PC-9 (cell line): ENCODE measurements around the gene TSPAN14. TPM values are rescaled to one million over a fixed set of nuclear protein-coding genes. Genes with fewer than 3 reads are reported as not detected.

ENCODE experiments used
- BruUV-seq: library from RNA; stranded (reverse); fragments of 400-500 nt; replicated peaks from 2 replicates; lab custom pipeline; 2021; lab: Mats Ljungman, UMichigan
- CTCF ChIA-PET: fragments of 300-600 bp; sonication (Branson Sonifier 250); formaldehyde crosslinking; loops from one replicate; lab custom pipeline; 2022; ENCODE audit warnings: antibody characterized with exemption; lab: Charles Lee
- POLR2A ChIA-PET: fragments of 300-600 bp; sonication (Branson Sonifier 250); formaldehyde crosslinking; loops from one replicate; lab custom pipeline; 2022; ENCODE audit warnings: antibody characterized with exemption; ENCODE audit not compliant: unreplicated experiment; lab: Charles Lee
- DNase-seq, 2 experiments: peaks; one replicate each; pipeline versions ENCODE4 v3.0.0 to v3.0.0-alpha.2; 2015 to 2022; ENCODE audit warnings: mixed read lengths in 1 of 2
- H2AFZ ChIP-seq: fragments of 200-600 bp; sonication (generic); 2 replicates; pipeline ENCODE4 v1.8.1; 2017; ENCODE audit warnings: antibody characterized with exemption
- H3F3A ChIP-seq: fragments of 200-600 bp; sonication (generic); 2 replicates; pipeline ENCODE4 v1.8.1; 2017; ENCODE audit warnings: antibody characterized with exemption, mild to moderate bottlenecking, low read depth; ENCODE audit not compliant: insufficient read depth
- H3K27ac ChIP-seq: fragments of 200-600 bp; sonication (generic); 2 replicates; pipeline ENCODE4 v1.6.1; 2016; ENCODE audit warnings: mixed run types
- H3K27me3 ChIP-seq: fragments of 200-600 bp; sonication (generic); 2 replicates; pipeline ENCODE4 v1.6.1; 2016; ENCODE audit warnings: low read depth, mixed run types; ENCODE audit not compliant: insufficient read depth
- H3K36me3 ChIP-seq: fragments of 200-600 bp; sonication (generic); 2 replicates; pipeline ENCODE4 v1.6.1; 2016; ENCODE audit warnings: low read depth, mixed run types
- H3K4me1 ChIP-seq: fragments of 200-600 bp; sonication (generic); replicated peaks from 2 replicates; pipeline ENCODE4 v1.6.1; 2016; ENCODE audit warnings: mixed run types; ENCODE audit not compliant: insufficient read depth
- H3K4me2 ChIP-seq: fragments of 200-600 bp; sonication (generic); 2 replicates; pipeline ENCODE4 v1.6.1; 2017; ENCODE audit warnings: mixed run types
- H3K4me3 ChIP-seq: fragments of 200-600 bp; sonication (generic); 2 replicates; pipeline ENCODE4 v1.6.1; 2016; ENCODE audit warnings: mixed run types
- H3K79me2 ChIP-seq: fragments of 200-600 bp; sonication (generic); 2 replicates; pipeline ENCODE4 v1.6.1; 2017; ENCODE audit warnings: low read depth, mixed run types
- H3K9me2 ChIP-seq: fragments of 200-600 bp; sonication (generic); 2 replicates; pipeline ENCODE4 v1.8.1; 2017; ENCODE audit warnings: mild to moderate bottlenecking; ENCODE audit not compliant: insufficient read depth
- H3K9me3 ChIP-seq: fragments of 200-600 bp; sonication (generic); 2 replicates; pipeline ENCODE4 v1.8.1; 2016; ENCODE audit warnings: low read depth; ENCODE audit not compliant: insufficient read depth
- H4K20me1 ChIP-seq: fragments of 200-600 bp; sonication (generic); 2 replicates; pipeline ENCODE4 v1.8.1; 2017; ENCODE audit not compliant: insufficient read depth
- EZH2 ChIP-seq: fragments of 200-600 bp; sonication (generic); IDR thresholded peaks from 2 replicates; pipeline ENCODE4 v1.8.0; 2017; ENCODE audit warnings: antibody characterized with exemption, low read depth
- intact Hi-C: fragments of 100-400 bp; cut with micrococcal nuclease; formaldehyde crosslinking; loops from one replicate; pipeline ENCODE4 v1.10.0; 2022; ENCODE audit not compliant: unreplicated experiment
- total RNA-seq: library from RNA; stranded (reverse); gene quantifications from 2 replicates; pipeline ENCODE4 v1.2.3, GENCODE V29; 2021
- TF ChIP-seq, protein P1 (sequence below): fragments of 200-600 bp; sonication (generic); conservative IDR thresholded peaks from 2 replicates; pipeline ENCODE4 v1.6.1; 2017; ENCODE audit warnings: mixed run types, antibody characterized with exemption, mild to moderate bottlenecking, moderate library complexity

TSPAN14 gene
- total RNA-seq, 1 experiment from 2014 or later: 135 TPM

DNA sequence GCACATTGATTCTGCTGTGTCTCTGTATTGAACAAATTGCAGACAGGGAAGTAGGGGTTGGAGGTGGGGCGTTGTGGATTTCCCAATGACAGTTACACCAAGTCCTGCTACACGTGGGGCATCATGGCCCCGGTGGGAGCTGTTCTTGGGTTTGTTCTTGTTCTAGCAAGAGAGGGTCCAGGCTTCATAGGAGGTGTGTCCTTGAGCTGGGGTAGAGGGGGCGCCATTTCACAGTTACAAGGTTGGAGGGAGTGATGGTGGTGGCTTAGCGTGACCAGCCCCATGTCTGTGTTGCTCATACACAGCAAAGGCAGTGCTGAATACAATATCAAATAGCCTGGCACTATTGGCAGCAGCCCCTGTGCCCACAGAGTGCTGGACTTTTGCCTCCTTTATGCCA, 99.3 kb downstream of the TSPAN14 start:
- H3K27ac ChIP-seq: no peak overlapping the region
- POLR2A ChIA-PET: no interaction called here
- H3K9me3 ChIP-seq: no peaks in the 10 kb centered on the region
- no peak overlapping the region for H2AFZ ChIP-seq
- CTCF ChIA-PET: no interaction called here
- H3K9me2 ChIP-seq: no peaks in the 10 kb centered on the region
- H3K36me3 ChIP-seq: no peaks in the 10 kb centered on the region
- no peaks in the 10 kb centered on the region for H3K79me2 ChIP-seq
- H3K4me3 ChIP-seq: no peak overlapping the region
- no peaks in the 10 kb centered on the region for H3F3A ChIP-seq
- TF ChIP-seq, protein P1, sequence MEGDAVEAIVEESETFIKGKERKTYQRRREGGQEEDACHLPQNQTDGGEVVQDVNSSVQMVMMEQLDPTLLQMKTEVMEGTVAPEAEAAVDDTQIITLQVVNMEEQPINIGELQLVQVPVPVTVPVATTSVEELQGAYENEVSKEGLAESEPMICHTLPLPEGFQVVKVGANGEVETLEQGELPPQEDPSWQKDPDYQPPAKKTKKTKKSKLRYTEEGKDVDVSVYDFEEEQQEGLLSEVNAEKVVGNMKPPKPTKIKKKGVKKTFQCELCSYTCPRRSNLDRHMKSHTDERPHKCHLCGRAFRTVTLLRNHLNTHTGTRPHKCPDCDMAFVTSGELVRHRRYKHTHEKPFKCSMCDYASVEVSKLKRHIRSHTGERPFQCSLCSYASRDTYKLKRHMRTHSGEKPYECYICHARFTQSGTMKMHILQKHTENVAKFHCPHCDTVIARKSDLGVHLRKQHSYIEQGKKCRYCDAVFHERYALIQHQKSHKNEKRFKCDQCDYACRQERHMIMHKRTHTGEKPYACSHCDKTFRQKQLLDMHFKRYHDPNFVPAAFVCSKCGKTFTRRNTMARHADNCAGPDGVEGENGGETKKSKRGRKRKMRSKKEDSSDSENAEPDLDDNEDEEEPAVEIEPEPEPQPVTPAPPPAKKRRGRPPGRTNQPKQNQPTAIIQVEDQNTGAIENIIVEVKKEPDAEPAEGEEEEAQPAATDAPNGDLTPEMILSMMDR: no peak
- TF ChIP-seq EZH2: no peak
- no peaks in the 10 kb centered on the region for H3K27me3 ChIP-seq
- H4K20me1 ChIP-seq: no peaks in the 10 kb centered on the region
- no peak for DNase-seq
- intact Hi-C loops: no loop called here
- no peak overlapping the region for H3K4me2 ChIP-seq
- peaks cover 9% of the 10 kb centered on the region for H3K4me1 ChIP-seq
- no TSS peak for BruUV-seq

DNA sequence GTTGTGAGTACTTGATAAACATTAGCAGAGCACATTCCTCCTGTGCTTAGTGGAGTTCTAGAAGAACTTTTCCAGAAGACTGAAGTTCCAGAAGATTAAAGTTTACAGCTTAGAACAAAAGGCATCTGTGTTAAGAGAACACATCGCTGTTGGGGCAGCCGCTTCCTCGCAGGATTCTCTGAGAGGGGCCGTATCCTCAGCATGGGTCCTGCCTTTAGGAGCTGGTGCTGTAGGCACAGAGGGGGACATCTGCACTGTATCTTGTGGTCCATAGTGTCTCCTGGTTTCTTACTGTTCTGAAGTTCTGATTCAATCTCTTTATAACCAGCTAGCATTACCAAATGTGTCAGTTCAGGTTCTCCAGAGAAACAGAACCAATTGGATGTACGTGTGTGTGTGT, 99.9 kb downstream of the TSPAN14 start:
- Histone ChIP-seq H3K4me2 (no peak overlapping the region), H3K4me3 (no peak overlapping the region), H3K9me2 (no peaks in the 10 kb centered on the region; the same call in 1 of the 2 replicates), H3K79me2 (no peaks in the 10 kb centered on the region), H3K27me3 (no peaks in the 10 kb centered on the region), H4K20me1 (no peaks in the 10 kb centered on the region), H3K4me1 (peaks cover 9% of the 10 kb centered on the region), H3K9me3 (no peaks in the 10 kb centered on the region), H2AFZ (no peak overlapping the region), H3K27ac (no peak overlapping the region), H3F3A (no peaks in the 10 kb centered on the region), H3K36me3 (no peaks in the 10 kb centered on the region)
- TF ChIP-seq, protein P1: no peak
- TF ChIP-seq EZH2: no peak
- no peak for DNase-seq
- no TSS peak for BruUV-seq
- POLR2A ChIA-PET: no interaction called here
- CTCF ChIA-PET: no interaction called here
- intact Hi-C loops: no loop called here

DNA sequence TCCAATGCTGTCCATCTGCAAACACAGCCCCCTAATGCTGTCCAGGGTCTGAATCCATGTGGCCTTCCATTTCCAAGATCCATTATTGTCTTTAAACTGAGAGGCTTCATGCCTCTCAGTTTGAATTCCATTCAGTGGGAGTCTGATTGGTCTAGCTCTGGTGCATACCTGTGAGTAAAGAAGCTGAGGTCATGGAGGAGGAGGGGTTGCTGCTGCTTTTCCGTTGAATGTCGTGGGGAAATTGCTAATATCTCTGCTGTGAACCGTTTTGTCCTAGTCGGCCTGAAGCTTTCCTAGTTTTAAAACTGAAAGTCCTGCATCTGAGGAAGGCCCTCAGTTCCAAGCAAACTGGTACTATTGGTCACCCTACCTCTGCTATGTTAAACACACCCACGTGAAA, 101.3 kb downstream of the TSPAN14 start:
- Histone ChIP-seq H3K79me2 (no peaks in the 10 kb centered on the region), H2AFZ (no peak overlapping the region), H3F3A (no peaks in the 10 kb centered on the region), H3K4me3 (no peak overlapping the region), H3K36me3 (no peaks in the 10 kb centered on the region), H3K9me2 (no peaks in the 10 kb centered on the region; the same call in 1 of the 2 replicates), H3K27me3 (no peaks in the 10 kb centered on the region), H4K20me1 (no peaks in the 10 kb centered on the region), H3K4me1 (peaks cover 9% of the 10 kb centered on the region), H3K4me2 (no peak overlapping the region), H3K9me3 (no peaks in the 10 kb centered on the region), H3K27ac (no peak overlapping the region)
- intact Hi-C loops: no loop called here
- DNase-seq: no peak
- TF ChIP-seq, protein P1: no peak
- no peak for TF ChIP-seq EZH2
- ChIA-PET CTCF (no interaction called here), POLR2A (no interaction called here)
- BruUV-seq: no TSS peak
